Cardiac fibroblast (primary cell): Measurements from ENCODE around the gene SLC36A3.
"Not testable (repeated sequence)": the region's sequence is repeated elsewhere in the genome, so short reads cannot be mapped to it uniquely, and the experiment has no call there.

ENCODE experiments used
- DNase-seq, 2 donors: peaks; one replicate each; pipeline versions ENCODE4 v3.0.0 to v3.0.0-alpha.2; 2010; ENCODE audit warnings: low read depth in 2 of 2
- H3K4me3 ChIP-seq, 2 donors: replicated peaks in 1 of 2; 1 replicate in 1 of 2; 2 replicates in 1 of 2; pipeline ENCODE4 v1.5.1; 2011; ENCODE audit warnings: low read depth in 2 of 2, low read length in 2 of 2, mild to moderate bottlenecking in 2 of 2, moderate library complexity in 1 of 2
- CTCF ChIP-seq: IDR thresholded peaks from one replicate; pipeline ENCODE4 v1.5.1; 2011; ENCODE audit warnings: low read depth, mild to moderate bottlenecking, low read length, inconsistent platforms

The SLC36A3 gene

GRCh38 chr5:151318850-151319732, 15.5 kb upstream of the SLC36A3 start:
- H3K4me3 ChIP-seq: no peak overlapping the region
- DNase-seq: peak; percentile 27 to 52
- TF ChIP-seq CTCF: peak; percentile 44

GRCh38 chr5:151317871-151318270, 14.3 kb upstream of the SLC36A3 start:
- no peak for TF ChIP-seq CTCF
- no peak for DNase-seq
- H3K4me3 ChIP-seq: no peak overlapping the region

GRCh38 chr5:151315998-151316597, 12.5 kb upstream of the SLC36A3 start:
- DNase-seq: peak; percentile 86 to 88
- TF ChIP-seq CTCF: peak; percentile 95
- H3K4me3 ChIP-seq: no peak overlapping the region

- DNase-seq: no peak
- H3K4me3 ChIP-seq: no peak overlapping the region
- TF ChIP-seq CTCF: no peak
Measured at GRCh38 chr5:151313357-151313756, 9.8 kb upstream of the SLC36A3 start.

GRCh38 chr5:151312756-151313324, 9.3 kb upstream of the SLC36A3 start:
- no peak for TF ChIP-seq CTCF
- DNase-seq: no peak
- H3K4me3 ChIP-seq: no peak overlapping the region

GRCh38 chr5:151310932-151311331, 7.4 kb upstream of the SLC36A3 start:
- TF ChIP-seq CTCF: no peak
- DNase-seq: no peak
- no peak overlapping the region for H3K4me3 ChIP-seq

GRCh38 chr5:151309821-151310220, 6.3 kb upstream of the SLC36A3 start:
- DNase-seq: not testable (repeated sequence)

GRCh38 chr5:151309266-151309665, 5.7 kb upstream of the SLC36A3 start:
- DNase-seq, H3K4me3 ChIP-seq: not testable (repeated sequence)

More at GRCh38 chr5:151309821-151310220, 6.3 kb upstream of the SLC36A3 start:
- H3K4me3 ChIP-seq: not testable (repeated sequence)
